Thyroid gland (tissue), 4 donors: Measurements from ENCODE around the gene MAK.

ENCODE experiments used
- CTCF ChIP-seq, 6 experiments: fragments of 200-600 bp in 3 of 6; fragments of 450-650 bp in 3 of 6; sonication (generic) in 3 of 6; IDR thresholded peaks; one replicate each; pipeline ENCODE4 v1.5.1; 2016 to 2019; ENCODE audit warnings: antibody characterized with exemption in 6 of 6, mild to moderate bottlenecking in 2 of 6, inconsistent platforms in 1 of 6, moderate library complexity in 1 of 6
- POLR2A ChIP-seq, 2 donors: fragments of 450-650 bp; IDR thresholded peaks; one replicate each; pipeline ENCODE4 v1.6.1; 2017; ENCODE audit warnings: antibody characterized with exemption in 2 of 2, mild to moderate bottlenecking in 2 of 2, moderate library complexity in 1 of 2

DNA sequence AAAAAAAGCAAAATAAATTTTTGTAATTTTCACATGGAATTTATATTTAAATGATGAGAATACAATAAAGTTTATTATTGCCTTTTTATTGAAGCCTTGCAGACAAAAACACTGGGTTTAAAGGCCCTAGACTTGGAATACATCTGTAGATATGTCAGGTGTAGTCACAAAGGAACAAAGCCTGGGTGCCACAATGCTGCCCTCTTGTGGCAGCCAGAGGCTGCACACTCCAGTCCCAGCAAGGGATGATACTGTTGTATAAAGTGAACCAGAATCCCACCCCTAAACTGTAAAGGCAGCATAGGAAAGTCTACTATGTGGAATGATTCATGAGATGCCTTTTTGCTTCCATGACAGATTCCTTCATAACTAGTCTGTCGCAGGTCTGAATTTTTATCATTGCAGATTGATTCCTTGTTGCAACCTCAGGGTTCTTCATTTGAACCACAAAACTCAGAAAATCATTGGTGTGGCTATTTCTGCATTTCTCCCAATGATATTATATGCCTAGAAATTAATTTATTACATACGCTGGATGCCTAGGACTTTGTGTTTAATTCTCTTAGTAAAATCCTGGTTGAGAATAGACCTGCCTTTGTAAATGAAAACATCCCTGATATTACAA, 37.0 kb downstream of the MAK start:
- TF ChIP-seq CTCF (IDR thresholded peaks at IDR 0.05) (peak; percentile 84 to 98 (median 85)), POLR2A (IDR thresholded peaks at IDR 0.05) (no peak)
